Ishikawa (cell line): ENCODE results near the gene RAD51B.

Source experiments
- CREB1 ChIP-seq: IDR thresholded peaks from 2 replicates; pipeline ENCODE4 v1.6.1; 2012; ENCODE audit warnings: low read depth
- FOXM1 ChIP-seq: IDR thresholded peaks from 2 replicates; pipeline ENCODE4 v1.6.1; 2012; ENCODE audit warnings: low read depth, borderline replicate concordance
- MAX ChIP-seq: IDR thresholded peaks from 2 replicates; pipeline ENCODE4 v1.6.1; 2012
- NFIC ChIP-seq: IDR thresholded peaks from 2 replicates; pipeline ENCODE4 v1.6.1; 2012
- RAD21 ChIP-seq: IDR thresholded peaks from 2 replicates; pipeline ENCODE4 v1.6.1; 2012; ENCODE audit warnings: low read depth
- TAF1 ChIP-seq: IDR thresholded peaks from 2 replicates; pipeline ENCODE4 v1.6.1; 2012; ENCODE audit warnings: low read depth, mild to moderate bottlenecking
- TCF12 ChIP-seq: IDR thresholded peaks from 2 replicates; pipeline ENCODE4 v1.6.1; 2012; ENCODE audit warnings: low read depth
- YY1 ChIP-seq: IDR thresholded peaks from 2 replicates; pipeline ENCODE4 v1.6.1; 2012; ENCODE audit warnings: low read depth
- TF ChIP-seq, protein P1 (sequence below): IDR thresholded peaks from 2 replicates; pipeline ENCODE4 v1.6.1; 2012
- TF ChIP-seq, protein P2 (sequence below): IDR thresholded peaks from 2 replicates; pipeline ENCODE4 v1.6.1; 2012; ENCODE audit warnings: low read depth, mild to moderate bottlenecking

DNA sequence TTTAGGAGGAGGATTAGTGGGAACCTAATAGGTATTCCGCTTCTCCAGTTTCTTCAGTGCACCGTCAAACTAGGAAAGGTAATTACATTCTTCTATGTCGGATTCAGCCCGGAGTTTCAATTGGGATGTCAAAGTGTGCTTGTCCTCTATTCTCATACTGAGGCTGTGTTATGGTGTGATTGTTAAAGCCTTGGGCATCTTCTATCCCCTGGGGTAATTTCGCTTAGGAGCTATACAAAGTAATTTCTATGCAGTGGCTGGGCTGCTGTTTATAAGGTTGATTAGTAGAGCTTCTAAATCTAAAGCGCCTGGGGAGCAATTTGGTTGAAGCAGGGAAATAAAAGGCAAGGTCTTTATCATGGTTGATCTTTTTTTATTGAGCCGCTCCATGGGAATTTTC lies 573.7 kb downstream of the RAD51B start:
- TF ChIP-seq RAD21, result no peak
- no peak for TF ChIP-seq MAX
- TF ChIP-seq, protein P1, sequence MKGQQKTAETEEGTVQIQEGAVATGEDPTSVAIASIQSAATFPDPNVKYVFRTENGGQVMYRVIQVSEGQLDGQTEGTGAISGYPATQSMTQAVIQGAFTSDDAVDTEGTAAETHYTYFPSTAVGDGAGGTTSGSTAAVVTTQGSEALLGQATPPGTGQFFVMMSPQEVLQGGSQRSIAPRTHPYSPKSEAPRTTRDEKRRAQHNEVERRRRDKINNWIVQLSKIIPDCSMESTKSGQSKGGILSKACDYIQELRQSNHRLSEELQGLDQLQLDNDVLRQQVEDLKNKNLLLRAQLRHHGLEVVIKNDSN, result no peak
- TF ChIP-seq YY1, result no peak
- TF ChIP-seq NFIC, result no peak
- TF ChIP-seq TAF1, result no peak
- no peak for TF ChIP-seq CREB1
- no peak for TF ChIP-seq TCF12
- TF ChIP-seq, protein P2, sequence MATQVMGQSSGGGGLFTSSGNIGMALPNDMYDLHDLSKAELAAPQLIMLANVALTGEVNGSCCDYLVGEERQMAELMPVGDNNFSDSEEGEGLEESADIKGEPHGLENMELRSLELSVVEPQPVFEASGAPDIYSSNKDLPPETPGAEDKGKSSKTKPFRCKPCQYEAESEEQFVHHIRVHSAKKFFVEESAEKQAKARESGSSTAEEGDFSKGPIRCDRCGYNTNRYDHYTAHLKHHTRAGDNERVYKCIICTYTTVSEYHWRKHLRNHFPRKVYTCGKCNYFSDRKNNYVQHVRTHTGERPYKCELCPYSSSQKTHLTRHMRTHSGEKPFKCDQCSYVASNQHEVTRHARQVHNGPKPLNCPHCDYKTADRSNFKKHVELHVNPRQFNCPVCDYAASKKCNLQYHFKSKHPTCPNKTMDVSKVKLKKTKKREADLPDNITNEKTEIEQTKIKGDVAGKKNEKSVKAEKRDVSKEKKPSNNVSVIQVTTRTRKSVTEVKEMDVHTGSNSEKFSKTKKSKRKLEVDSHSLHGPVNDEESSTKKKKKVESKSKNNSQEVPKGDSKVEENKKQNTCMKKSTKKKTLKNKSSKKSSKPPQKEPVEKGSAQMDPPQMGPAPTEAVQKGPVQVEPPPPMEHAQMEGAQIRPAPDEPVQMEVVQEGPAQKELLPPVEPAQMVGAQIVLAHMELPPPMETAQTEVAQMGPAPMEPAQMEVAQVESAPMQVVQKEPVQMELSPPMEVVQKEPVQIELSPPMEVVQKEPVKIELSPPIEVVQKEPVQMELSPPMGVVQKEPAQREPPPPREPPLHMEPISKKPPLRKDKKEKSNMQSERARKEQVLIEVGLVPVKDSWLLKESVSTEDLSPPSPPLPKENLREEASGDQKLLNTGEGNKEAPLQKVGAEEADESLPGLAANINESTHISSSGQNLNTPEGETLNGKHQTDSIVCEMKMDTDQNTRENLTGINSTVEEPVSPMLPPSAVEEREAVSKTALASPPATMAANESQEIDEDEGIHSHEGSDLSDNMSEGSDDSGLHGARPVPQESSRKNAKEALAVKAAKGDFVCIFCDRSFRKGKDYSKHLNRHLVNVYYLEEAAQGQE, result no peak
- no peak for TF ChIP-seq FOXM1
